Fibroblast of gingiva (primary cell): ENCODE data around the gene TP53TG5.
A peak's percentile ranks its signal among the peaks of the same experiment; 100 is the strongest.

Experiments
- DNase-seq: peaks from one replicate; pipeline ENCODE4 v3.0.0-alpha.2; 2011; ENCODE audit warnings: low read depth

The TP53TG5 gene

GRCh38 chr20:45378191-45378590 lies at the start of gene TP53TG5:
Gene TP53TG5, minus strand, starts transcription at chr20:45378325. Its CDS starts 89 bp downstream, at chr20:45378236.
- DNase-seq = no peak

DNA sequence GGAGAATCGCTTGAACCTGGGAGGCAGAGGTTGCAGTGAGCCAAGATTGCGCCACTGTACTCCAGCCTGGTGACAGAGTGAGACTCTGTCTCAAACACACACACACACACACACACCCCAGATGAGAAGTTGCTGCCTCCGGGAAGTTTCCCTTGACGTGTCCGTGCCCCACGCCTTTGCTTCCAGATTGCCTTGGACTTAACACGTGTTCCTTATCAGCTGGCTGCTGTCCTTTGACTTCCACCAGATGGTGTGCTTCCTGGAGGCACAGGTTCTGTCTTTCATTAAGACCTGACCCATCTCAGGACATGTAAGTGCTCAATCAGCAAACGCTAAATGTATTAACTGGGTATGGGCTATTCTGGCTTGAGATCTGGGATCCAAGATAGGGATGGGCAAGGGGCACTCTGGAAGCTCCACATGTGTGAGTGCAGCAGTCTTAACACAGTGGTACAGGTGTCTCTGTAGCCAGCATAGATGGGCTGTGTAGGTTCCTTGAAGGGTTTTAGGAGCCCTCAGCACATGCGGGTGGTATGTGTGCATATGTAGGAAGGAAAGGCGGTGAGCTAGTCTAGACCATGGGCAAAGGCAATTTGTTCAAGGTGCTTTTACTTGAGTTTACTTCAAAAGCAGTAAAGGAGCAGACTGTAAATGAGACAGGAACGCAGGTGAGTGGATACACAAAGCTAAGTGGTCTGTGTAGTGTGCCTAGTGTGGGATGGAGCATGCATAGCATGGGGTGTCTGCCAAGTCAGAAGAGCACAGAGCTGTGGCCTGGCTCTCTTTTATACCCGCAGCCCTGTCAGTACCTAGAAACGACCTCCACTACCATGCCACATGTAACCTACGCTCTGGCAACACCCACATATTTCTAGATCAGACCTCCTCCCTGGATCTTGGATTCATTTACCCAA lies 49.4 kb upstream of the TP53TG5 start:
- DNase-seq = no peak

DNA sequence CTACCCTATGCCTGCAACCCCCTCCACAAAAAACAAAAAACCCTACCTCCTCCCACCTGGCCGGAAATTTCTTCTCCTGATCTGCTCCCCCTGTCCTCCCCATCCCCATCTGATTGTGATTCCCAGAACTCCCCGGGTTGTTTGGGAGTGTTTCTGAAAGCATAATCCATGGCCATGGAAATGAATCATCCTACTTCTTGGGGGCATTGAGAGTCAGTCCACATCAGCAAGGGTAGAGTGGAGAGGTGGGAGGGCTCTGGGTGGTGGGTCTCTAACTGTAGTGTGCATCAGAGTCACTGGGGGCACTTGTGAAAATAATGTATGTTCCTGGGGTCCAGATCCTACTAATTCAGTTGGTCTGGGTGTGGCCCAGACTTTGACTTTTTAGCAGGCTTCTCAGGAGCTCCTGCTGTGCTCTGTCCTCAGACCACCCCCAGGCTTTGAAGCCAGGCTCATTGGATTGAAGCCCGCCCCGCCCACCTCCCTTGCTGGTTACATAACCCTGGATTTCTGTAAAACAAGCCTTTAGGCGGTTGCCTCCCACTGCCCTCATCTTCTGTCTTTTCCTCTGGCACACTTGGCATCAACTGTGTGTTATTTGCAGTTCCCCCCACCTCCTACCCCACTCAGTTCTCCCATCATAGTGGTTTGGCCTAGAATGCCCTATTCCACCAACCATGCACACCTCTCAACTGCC lies 48.3 kb upstream of the TP53TG5 start:
- DNase-seq = no peak

GRCh38 chr20:45425561-45425960 lies 47.4 kb upstream of the TP53TG5 start:
- DNase-seq = no peak

GRCh38 chr20:45423700-45424099 lies 45.6 kb upstream of the TP53TG5 start:
- DNase-seq = no peak

GRCh38 chr20:45420125-45420524 lies 42.0 kb upstream of the TP53TG5 start:
- DNase-seq = no peak

GRCh38 chr20:45419188-45420091 lies 41.3 kb upstream of the TP53TG5 start:
- DNase-seq = peak; percentile 98

GRCh38 chr20:45416917-45417316 lies 38.8 kb upstream of the TP53TG5 start:
- DNase-seq = no peak

- peak; percentile 81 for DNase-seq
These were observed 37.9 kb upstream of the TP53TG5 start, which contains the start of gene PIGT for GRCh38 chr20:45415822-45416637. Gene PIGT, plus strand, starts transcription at chr20:45416141. Its CDS starts 16 bp downstream, at chr20:45416157.

GRCh38 chr20:45413479-45413878 lies 35.4 kb upstream of the TP53TG5 start:
- DNase-seq = no peak

- no peak for DNase-seq
These were observed 34.5 kb upstream of the TP53TG5 start for GRCh38 chr20:45412653-45413052.

GRCh38 chr20:45410887-45411286 lies 32.8 kb upstream of the TP53TG5 start:
- no peak for DNase-seq

DNA sequence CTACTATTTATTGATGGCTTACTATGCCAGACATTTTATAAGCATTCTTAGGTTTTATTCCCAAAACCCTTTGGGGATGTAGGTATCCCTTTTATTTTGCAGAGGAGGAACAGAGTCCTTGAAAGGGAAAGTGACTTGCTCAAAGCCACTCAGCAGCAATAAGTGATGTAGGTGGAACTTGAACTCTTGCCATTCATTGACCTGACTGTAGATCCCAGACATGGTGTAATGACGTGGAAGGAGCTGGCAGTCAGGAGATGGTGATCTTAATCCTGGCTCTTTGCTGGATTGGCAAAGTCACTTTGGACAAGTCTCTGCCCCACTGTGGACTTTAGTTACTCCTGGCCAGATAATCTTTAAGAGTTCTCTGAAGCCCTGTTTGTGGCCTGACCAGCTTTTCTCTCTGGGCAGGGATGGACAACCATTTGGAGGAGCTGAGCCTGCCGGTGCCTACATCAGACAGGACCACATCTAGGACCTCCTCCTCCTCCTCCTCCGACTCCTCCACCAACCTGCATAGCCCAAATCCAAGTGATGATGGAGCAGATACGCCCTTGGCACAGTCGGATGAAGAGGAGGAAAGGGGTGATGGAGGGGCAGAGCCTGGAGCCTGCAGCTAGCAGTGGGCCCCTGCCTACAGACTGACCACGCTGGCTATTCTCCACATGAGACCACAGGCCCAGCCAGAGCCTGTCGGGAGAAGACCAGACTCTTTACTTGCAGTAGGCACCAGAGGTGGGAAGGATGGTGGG lies 31.6 kb upstream of the TP53TG5 start:
- DNase-seq = no peak

DNA sequence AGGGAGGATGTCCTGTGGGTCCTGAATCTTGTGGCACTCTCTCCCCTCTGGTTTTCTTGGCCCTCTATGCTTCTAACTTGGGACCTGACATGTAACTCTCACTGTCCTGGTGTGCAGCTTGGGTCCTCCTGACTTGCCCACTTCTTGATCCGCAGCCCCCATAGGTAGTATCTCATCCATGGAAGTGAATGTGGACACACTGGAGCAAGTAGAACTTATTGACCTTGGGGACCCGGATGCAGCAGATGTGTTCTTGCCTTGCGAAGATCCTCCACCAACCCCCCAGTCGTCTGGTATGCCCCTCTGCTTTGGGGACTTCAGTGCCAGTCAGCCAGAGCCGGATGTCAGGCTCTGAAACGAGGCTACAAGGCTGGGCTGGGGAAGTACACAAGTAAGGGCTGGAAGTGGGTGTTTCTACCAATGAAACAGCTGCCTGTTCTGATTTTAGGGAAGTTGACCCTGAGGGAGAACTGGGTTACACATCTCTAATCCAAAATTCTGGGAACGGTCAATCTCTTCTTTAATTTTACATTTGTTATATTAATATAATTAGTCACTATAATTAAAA lies 30.6 kb upstream of the TP53TG5 start:
- DNase-seq = no peak

DNA sequence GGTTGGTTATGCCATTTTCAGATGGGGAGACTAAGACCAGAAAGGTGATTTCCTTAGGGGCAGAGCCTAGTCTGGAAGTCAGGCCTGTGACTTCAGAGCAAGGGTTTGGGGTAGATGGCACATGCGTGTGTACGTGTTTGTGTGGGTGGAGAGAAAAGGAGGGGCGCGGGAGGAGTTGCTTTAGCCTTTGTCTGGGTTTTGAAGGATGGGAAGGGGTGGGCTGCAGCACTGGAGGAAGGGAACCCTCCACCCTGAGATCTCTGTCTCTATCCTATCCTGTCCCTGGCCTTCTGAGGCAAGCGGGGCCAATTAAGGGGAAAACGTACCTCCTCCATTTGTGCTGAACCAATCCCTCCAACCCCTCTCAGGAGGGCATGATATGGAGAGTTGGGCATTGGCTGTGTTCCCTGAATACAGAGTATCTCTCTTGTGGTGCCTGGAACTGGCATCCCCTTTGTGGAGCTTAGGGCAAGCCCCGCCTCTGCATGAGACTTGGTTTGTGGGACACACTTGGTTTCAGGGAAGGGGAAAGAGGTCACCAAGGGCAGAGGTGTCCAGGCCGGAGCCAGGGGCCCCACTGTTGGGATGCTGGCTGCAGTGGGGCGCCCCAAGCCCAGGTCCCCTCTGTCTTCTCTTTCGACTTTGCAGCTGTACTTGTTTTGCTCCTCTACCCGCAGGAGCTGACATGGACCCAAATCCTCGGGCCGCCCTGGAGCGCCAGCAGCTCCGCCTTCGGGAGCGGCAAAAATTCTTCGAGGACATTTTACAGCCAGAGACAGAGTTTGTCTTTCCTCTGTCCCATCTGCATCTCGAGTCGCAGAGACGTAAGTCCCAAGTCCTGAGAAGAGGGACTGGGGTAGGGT lies 29.9 kb upstream of the TP53TG5 start, which contains the start of gene DBNDD2:
TSS of gene DBNDD2 (plus strand) at position 507 of the 863 bp plus-strand sequence. CDS start at position 686, 179 bp downstream.
- DNase-seq = no peak

DNA sequence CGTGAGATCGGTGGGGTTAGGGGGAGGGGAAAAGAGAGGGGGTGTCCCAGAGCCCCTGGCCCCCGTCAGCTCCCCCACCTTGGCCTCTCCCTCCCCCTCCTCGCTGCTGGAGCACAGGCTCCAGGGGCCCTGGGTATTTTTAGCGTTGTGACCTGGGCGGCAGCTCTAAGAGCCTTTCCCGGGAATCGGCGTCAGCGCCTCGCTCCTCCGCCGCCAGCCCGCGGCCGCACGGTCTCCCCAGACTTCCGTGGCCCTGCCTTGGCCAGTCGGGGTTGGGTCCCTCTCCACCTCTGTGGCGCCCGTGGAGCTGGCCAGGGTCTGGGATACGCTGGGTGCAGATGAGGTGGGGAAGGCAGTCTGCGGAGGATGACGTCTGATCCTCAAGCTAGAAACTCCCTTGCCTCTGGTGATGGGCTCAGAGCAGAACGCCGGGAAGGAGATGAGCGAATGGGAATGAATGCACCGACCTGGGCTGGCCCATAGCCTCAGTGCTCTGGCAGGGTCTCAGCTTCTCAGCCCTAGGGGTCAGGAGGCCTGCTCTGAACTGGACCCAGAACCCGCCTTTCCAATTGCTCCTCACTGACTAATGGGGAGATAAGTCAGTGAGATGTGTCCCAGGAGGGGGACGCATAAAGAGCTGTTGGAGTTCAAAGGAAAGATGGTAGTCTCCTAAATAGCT lies 29.1 kb upstream of the TP53TG5 start:
- DNase-seq = peak; percentile 25

GRCh38 chr20:45406260-45407066 lies 28.3 kb upstream of the TP53TG5 start:
- DNase-seq = peak; percentile 27
